Measurements from ENCODE around the gene ZNF184.

The ZNF184 gene

DNA sequence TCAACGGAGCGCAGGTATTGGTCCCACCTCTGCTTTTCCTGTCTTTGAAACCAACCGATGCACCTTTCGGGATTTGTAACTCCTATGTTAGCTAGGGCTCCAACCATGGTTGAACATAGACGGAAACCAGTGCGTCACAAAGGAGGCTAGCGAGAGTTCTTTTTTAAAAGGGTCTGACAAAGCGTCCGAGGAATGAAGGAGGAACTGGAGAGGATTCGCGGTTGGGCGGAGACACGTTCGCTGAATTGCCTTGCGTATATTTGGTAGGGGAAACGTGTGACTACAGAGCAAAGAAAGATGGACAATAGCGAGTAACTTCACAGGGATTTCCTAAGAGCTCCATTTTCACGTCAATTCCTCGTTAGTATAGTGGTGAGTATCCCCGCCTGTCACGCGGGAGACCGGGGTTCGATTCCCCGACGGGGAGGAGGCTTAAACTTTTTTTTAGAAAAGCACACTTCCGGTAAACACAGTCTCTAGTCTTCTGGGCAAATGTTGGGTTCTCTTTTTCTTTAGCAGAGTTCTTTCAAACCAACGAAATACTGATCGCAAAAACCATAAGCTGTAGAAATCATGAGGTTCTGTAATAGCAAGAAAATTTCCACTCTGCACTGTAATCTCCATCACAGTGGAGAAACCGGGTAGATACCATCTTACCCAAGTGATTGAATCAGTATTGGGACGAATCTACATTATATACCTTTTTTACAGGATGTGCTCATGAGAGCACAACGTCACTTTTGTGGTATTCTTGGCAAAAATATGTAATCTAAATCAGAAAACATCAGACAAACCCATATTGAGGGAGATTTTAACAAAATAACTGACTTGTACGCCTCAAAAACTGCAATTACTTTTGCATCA, 6.6 kb upstream of the ZNF184 start:
- Histone ChIP-seq H3K4me1 (no peaks in the 10 kb centered on the region), H3K9ac (peak overlapping the region; percentile 86), H3K36me3 (ENCODE audit: control insufficient read depth, insufficient read depth, low read length) (no peaks in the 10 kb centered on the region), H3K27me3 (ENCODE audit: control insufficient read depth, insufficient read depth, low read length) (no peaks in the 10 kb centered on the region), H3K27ac (peak overlapping the region; percentile 98), H3K4me2 (ENCODE audit: low read length) (peak overlapping the region; percentile 82), H2AFZ (peak overlapping the region; percentile 99), H3K4me3 (ENCODE audit: low read depth, low read length) (peak overlapping the region; percentile 86), H3K79me2 (no peaks in the 10 kb centered on the region), H3K9me3 (ENCODE audit: control insufficient read depth, low read length) (no peaks in the 10 kb centered on the region)
- TF ChIP-seq, protein P1, sequence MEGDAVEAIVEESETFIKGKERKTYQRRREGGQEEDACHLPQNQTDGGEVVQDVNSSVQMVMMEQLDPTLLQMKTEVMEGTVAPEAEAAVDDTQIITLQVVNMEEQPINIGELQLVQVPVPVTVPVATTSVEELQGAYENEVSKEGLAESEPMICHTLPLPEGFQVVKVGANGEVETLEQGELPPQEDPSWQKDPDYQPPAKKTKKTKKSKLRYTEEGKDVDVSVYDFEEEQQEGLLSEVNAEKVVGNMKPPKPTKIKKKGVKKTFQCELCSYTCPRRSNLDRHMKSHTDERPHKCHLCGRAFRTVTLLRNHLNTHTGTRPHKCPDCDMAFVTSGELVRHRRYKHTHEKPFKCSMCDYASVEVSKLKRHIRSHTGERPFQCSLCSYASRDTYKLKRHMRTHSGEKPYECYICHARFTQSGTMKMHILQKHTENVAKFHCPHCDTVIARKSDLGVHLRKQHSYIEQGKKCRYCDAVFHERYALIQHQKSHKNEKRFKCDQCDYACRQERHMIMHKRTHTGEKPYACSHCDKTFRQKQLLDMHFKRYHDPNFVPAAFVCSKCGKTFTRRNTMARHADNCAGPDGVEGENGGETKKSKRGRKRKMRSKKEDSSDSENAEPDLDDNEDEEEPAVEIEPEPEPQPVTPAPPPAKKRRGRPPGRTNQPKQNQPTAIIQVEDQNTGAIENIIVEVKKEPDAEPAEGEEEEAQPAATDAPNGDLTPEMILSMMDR (IDR thresholded peaks at IDR 0.05), result no peak

DNA sequence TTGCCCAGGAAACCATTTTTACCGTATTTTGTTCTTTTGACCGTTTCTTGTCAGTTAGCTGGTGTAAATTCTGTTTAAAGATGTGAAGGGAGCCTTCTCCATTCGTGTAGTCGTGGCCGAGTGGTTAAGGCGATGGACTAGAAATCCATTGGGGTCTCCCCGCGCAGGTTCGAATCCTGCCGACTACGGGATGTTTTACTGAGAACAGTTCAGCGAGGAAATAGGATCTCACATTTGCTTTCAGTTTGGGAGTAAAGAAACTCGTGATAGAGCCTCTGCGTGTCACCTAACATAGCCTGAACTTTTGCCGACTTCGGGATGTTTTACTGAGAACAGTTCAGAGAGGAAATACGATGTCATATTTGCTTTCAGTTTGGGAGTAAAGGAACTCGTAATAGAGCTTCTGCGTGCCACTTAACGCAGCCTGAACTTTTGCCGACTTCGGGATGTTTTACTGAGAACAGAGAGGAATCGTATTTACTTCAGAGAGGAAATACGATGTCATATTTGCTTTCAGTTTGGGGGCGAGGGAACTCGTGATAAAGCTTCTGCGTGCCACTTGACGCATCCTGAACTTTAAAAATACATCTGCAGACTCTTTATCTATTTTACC, 5.9 kb upstream of the ZNF184 start:
- no peaks in the 10 kb centered on the region for H3K27me3 ChIP-seq (ENCODE audit: control insufficient read depth, insufficient read depth, low read length)
- H3K79me2 ChIP-seq, result no peaks in the 10 kb centered on the region
- TF ChIP-seq, protein P1 (IDR thresholded peaks at IDR 0.05), result peak; percentile 13

DNA sequence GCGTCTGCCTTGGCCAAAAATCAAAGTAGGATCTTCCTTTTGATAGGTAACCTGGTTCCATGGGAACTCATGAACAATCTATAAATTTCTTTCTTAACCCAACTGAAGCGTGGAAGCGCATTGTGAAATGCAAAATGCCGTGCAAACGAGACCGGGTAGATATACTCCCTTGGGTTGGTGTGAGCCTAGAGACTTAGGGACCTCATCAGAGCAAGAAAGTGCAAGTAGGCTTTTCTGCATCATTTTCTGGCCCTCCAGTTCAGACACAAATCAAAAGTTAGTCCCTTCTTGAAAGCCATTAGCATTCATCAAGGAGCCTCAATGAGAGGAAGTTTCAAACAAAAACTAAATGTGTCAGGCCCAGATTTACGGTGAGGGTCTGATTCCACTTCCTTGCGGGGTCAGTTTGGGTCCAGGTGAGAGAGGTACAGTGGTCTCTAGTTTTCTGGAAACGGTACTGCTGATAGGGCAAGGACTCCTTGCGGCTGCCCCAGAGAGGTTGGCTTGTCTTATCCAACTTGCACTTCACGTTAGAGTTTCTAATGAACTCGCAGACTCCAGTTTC, 5.3 kb upstream of the ZNF184 start:
- peak overlapping the region; percentile 98 for H3K27ac ChIP-seq
- H3K79me2 ChIP-seq, result no peaks in the 10 kb centered on the region
- H3K4me1 ChIP-seq, result no peaks in the 10 kb centered on the region
- TF ChIP-seq, protein P1 (IDR thresholded peaks at IDR 0.05), result no peak
- H3K9ac ChIP-seq, result no peak overlapping the region
- no peaks in the 10 kb centered on the region for H3K9me3 ChIP-seq (ENCODE audit: control insufficient read depth, low read length)
- H3K27me3 ChIP-seq (ENCODE audit: control insufficient read depth, insufficient read depth, low read length), result no peaks in the 10 kb centered on the region
- H2AFZ ChIP-seq, result peak overlapping the region; percentile 99
- H3K4me2 ChIP-seq (ENCODE audit: low read length), result peak overlapping the region; percentile 82
- H3K36me3 ChIP-seq (ENCODE audit: control insufficient read depth, insufficient read depth, low read length), result no peaks in the 10 kb centered on the region
- peak overlapping the region; percentile 86 for H3K4me3 ChIP-seq (ENCODE audit: low read depth, low read length)

More for the DNA sequence above, 5.9 kb upstream of the ZNF184 start:
- H3K4me1 ChIP-seq, result no peaks in the 10 kb centered on the region
- H3K4me3 ChIP-seq (ENCODE audit: low read depth, low read length), result peak overlapping the region; percentile 86
- H2AFZ ChIP-seq, result peak overlapping the region; percentile 99
- H3K9me3 ChIP-seq (ENCODE audit: control insufficient read depth, low read length), result no peaks in the 10 kb centered on the region
- peak overlapping the region; percentile 86 for H3K9ac ChIP-seq
- peak overlapping the region; percentile 98 for H3K27ac ChIP-seq
- H3K4me2 ChIP-seq (ENCODE audit: low read length), result peak overlapping the region; percentile 82
- no peaks in the 10 kb centered on the region for H3K36me3 ChIP-seq (ENCODE audit: control insufficient read depth, insufficient read depth, low read length)

DNA sequence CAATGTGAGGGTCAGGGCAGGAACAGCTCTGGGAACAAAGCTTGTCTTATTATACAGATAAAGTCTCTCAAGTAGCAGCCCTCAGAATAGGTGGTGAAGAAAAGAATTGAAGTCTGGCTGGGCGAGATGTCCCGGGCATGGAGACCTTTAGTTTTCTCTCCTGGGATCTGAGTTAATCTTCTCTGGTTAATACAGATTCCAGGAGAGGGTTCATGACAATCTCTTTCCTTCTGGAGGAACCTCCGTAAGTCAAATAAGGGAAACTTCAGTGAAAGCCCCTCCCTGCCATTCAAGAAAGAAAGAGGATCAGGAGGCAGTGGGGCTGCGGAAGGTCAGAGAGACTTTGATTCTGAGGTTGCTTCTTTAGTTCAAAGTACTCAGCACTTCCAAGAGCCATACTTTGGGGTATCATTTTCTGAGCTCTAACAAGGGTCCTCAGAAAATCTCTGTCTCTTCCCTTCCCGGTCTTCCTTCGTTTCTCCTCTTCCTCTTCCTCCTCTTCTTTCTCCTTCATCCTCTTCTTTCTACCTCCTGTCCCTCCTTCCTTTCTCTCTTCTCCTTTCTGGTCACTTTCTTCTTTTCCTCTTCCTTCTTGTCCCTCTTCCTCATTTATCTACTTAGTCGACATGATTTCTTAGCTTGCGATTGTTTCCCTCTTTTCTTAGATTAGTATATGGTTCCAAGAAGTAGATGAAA, 4.6 kb upstream of the ZNF184 start:
- H3K4me1 ChIP-seq, result no peaks in the 10 kb centered on the region
- H3K36me3 ChIP-seq (ENCODE audit: control insufficient read depth, insufficient read depth, low read length), result no peaks in the 10 kb centered on the region
- peak overlapping the region; percentile 98 for H3K27ac ChIP-seq
- no peaks in the 10 kb centered on the region for H3K27me3 ChIP-seq (ENCODE audit: control insufficient read depth, insufficient read depth, low read length)
- peak overlapping the region; percentile 82 for H3K4me2 ChIP-seq (ENCODE audit: low read length)
- no peaks in the 10 kb centered on the region for H3K9me3 ChIP-seq (ENCODE audit: control insufficient read depth, low read length)
- H3K9ac ChIP-seq, result no peak overlapping the region
- H3K4me3 ChIP-seq (ENCODE audit: low read depth, low read length), result peak overlapping the region; percentile 86
- TF ChIP-seq, protein P1 (IDR thresholded peaks at IDR 0.05), result no peak
- H3K79me2 ChIP-seq, result no peaks in the 10 kb centered on the region
- H2AFZ ChIP-seq, result peak overlapping the region; percentile 99
